Loucy (cell line): ENCODE data around the gene EPB41L2.

Source experiments
- H2AFZ ChIP-seq: fragments of 200-600 bp; sonication (generic); 2 replicates; pipeline ENCODE4 v1.6.0; 2016; ENCODE audit warnings: antibody characterized with exemption, mild to moderate bottlenecking, low read length, moderate library complexity
- H3F3A ChIP-seq: fragments of 200-600 bp; 2 replicates; pipeline ENCODE4 v1.6.0; 2016; ENCODE audit warnings: antibody characterized with exemption, low read depth, mild to moderate bottlenecking
- H3K27me3 ChIP-seq: fragments of 200-600 bp; sonication (generic); 2 replicates; pipeline ENCODE4 v1.6.1; 2014; ENCODE audit warnings: low read length, mild to moderate bottlenecking; ENCODE audit not compliant: insufficient read depth, poor library complexity, severe bottlenecking
- H3K36me3 ChIP-seq: fragments of 200-600 bp; sonication (generic); 2 replicates; pipeline ENCODE4 v1.6.1; 2016; ENCODE audit warnings: low read length; ENCODE audit not compliant: insufficient read depth
- H3K4me1 ChIP-seq: fragments of 200-600 bp; sonication (generic); 2 replicates; pipeline ENCODE4 v1.5.1; 2014; ENCODE audit warnings: low read length, mild to moderate bottlenecking; ENCODE audit not compliant: insufficient read depth, poor library complexity, severe bottlenecking
- H3K4me2 ChIP-seq: fragments of 200-600 bp; sonication (generic); 2 replicates; pipeline ENCODE4 v1.6.0; 2014; ENCODE audit warnings: antibody characterized with exemption, low read length, low read depth, mild to moderate bottlenecking; ENCODE audit not compliant: poor library complexity, severe bottlenecking
- H3K4me3 ChIP-seq: fragments of 200-600 bp; sonication (generic); 2 replicates; pipeline ENCODE4 v1.5.1; 2014; ENCODE audit warnings: low read length, mild to moderate bottlenecking, mixed read lengths; ENCODE audit not compliant: poor library complexity, severe bottlenecking
- H3K79me2 ChIP-seq: fragments of 200-600 bp; sonication (generic); 2 replicates; pipeline ENCODE4 v1.6.1; 2014; ENCODE audit warnings: low read length; ENCODE audit not compliant: insufficient read depth
- H3K9ac ChIP-seq: fragments of 200-600 bp; sonication (generic); 2 replicates; pipeline ENCODE4 v1.6.0; 2014; ENCODE audit warnings: mild to moderate bottlenecking, low read depth, low read length, moderate library complexity; ENCODE audit not compliant: poor library complexity, severe bottlenecking
- H3K9me2 ChIP-seq: fragments of 200-600 bp; sonication (generic); replicated peaks from 2 replicates; pipeline ENCODE4 v1.6.1; 2016; ENCODE audit warnings: low read depth, low read length, mixed read lengths
- H3K9me3 ChIP-seq: fragments of 200-600 bp; sonication (generic); 2 replicates; pipeline ENCODE4 v1.6.1; 2014; ENCODE audit warnings: mild to moderate bottlenecking, antibody characterized with exemption, low read length, low read depth; ENCODE audit not compliant: insufficient read depth
- H4K20me1 ChIP-seq: fragments of 200-600 bp; sonication (generic); 2 replicates; pipeline ENCODE4 v1.6.0; 2014; ENCODE audit warnings: antibody characterized with exemption, low read length, mild to moderate bottlenecking; ENCODE audit not compliant: insufficient read depth, poor library complexity, severe bottlenecking
- CTCF ChIP-seq: fragments of 200-600 bp; sonication (generic); conservative IDR thresholded peaks from 2 replicates; pipeline ENCODE4 v1.5.1; 2014; ENCODE audit warnings: mild to moderate bottlenecking, antibody characterized with exemption, low read length
- EZH2phosphoT487 ChIP-seq: fragments of 200-600 bp; IDR thresholded peaks from 2 replicates; pipeline ENCODE4 v1.6.1; 2018; ENCODE audit warnings: antibody characterized with exemption, mild to moderate bottlenecking, moderate library complexity, borderline replicate concordance

Gene EPB41L2

GRCh38 chr6:130851026-130851425 is 212.0 kb downstream of the EPB41L2 start:
- H3K4me1 ChIP-seq, result peaks cover 10% of the 10 kb centered on the region
- H3K79me2 ChIP-seq, result no peaks in the 10 kb centered on the region
- no peaks in the 10 kb centered on the region for H3K9me3 ChIP-seq
- no peak overlapping the region for H2AFZ ChIP-seq
- no peak overlapping the region for H3K4me3 ChIP-seq
- peaks cover 4% of the 10 kb centered on the region; the same call in 1 of the 2 replicates for H3K36me3 ChIP-seq
- H3K4me2 ChIP-seq, result no peak overlapping the region
- no peaks in the 10 kb centered on the region for H3K27me3 ChIP-seq
- no peak overlapping the region for H3K9ac ChIP-seq
- H4K20me1 ChIP-seq, result no peaks in the 10 kb centered on the region
- TF ChIP-seq CTCF, result no peak
- no peak for TF ChIP-seq EZH2phosphoT487
- H3K9me2 ChIP-seq, result no peaks in the 10 kb centered on the region
- H3F3A ChIP-seq, result no peaks in the 10 kb centered on the region

DNA sequence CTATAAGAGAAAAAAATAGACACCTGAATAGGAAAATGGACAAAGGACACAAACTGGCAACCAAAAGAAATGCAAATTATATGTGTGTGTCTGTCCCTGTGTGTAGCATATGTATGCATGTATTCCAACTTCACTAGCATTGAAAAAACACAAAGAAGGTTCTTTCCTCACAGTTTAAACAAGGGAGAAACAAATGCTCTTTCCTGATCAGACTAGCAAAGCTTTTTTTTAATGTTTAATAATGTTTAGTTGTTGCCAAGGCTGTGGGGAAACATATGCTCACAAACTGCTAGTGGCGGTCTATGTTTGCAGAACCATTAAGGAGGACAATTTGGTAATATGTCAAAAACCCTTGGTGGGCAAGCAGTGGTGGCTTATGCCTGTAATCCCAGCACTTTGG is 213.5 kb downstream of the EPB41L2 start:
- Histone ChIP-seq H3K9ac (no peak overlapping the region), H3K9me2 (no peaks in the 10 kb centered on the region), H3K9me3 (no peaks in the 10 kb centered on the region), H2AFZ (no peak overlapping the region), H3K4me2 (no peak overlapping the region), H3K27me3 (no peaks in the 10 kb centered on the region), H3F3A (no peaks in the 10 kb centered on the region), H3K4me3 (no peak overlapping the region), H3K79me2 (no peaks in the 10 kb centered on the region), H4K20me1 (no peaks in the 10 kb centered on the region), H3K4me1 (peaks cover 10% of the 10 kb centered on the region), H3K36me3 (no peaks in the 10 kb centered on the region; the same call in 1 of the 2 replicates)
- TF ChIP-seq EZH2phosphoT487 (no peak), CTCF (no peak)

DNA sequence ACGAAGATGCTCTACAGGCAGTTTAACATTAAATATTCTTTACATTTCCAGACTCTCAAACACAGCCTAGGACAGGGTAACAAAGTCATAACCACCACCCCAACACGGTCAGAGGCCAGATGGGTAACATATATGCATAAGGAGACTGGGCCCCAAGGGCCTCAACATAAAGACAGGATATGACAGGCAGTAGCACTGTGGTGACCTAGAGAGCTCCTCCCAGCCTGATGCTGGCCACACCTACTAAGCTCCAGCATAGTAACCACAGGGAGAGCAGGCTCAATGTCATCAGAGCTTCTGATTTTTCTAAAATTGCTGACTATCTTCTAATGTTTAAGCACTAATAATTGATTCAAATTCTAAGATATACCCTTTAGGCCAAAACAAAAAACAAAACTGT is 214.1 kb downstream of the EPB41L2 start:
- Histone ChIP-seq H3K27me3 (no peaks in the 10 kb centered on the region), H3K4me1 (peaks cover 10% of the 10 kb centered on the region), H3F3A (no peaks in the 10 kb centered on the region), H3K4me3 (no peak overlapping the region), H3K79me2 (no peaks in the 10 kb centered on the region), H3K9ac (no peak overlapping the region), H3K9me2 (no peaks in the 10 kb centered on the region), H3K4me2 (no peak overlapping the region), H3K9me3 (no peaks in the 10 kb centered on the region), H3K36me3 (no peaks in the 10 kb centered on the region; the same call in 1 of the 2 replicates), H4K20me1 (no peaks in the 10 kb centered on the region), H2AFZ (no peak overlapping the region)
- TF ChIP-seq CTCF (no peak), EZH2phosphoT487 (no peak)
